Activated CD4-positive, alpha-beta T cell treated with anti-CD3 and anti-CD28 coated beads for 1 hour (primary cell): Measurements from ENCODE around the gene MYBPC3.

Experiments
- DNase-seq: peaks from one replicate; pipeline ENCODE4 v3.0.0-alpha.2; 2020

The MYBPC3 gene

DNA sequence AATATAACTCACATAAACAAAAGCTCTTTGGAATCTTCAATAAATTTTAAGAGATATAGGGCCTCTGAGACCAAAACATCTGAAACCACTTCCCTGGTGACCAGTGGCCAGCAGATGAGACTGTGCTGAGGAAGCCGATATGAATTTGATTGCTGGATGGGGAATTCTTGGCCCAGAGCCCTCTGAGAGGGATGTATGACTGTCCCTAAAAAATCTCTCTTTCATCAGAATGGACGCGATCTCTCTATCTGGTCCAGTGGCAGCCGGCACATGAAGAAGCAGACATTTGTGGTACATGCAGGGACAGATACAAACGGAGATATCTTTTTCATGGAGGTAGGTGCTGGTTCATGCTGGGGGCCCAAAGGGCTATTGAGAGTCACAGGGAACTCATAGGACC is 37.5 kb downstream of the MYBPC3 start:
- DNase-seq, result no peak

DNA sequence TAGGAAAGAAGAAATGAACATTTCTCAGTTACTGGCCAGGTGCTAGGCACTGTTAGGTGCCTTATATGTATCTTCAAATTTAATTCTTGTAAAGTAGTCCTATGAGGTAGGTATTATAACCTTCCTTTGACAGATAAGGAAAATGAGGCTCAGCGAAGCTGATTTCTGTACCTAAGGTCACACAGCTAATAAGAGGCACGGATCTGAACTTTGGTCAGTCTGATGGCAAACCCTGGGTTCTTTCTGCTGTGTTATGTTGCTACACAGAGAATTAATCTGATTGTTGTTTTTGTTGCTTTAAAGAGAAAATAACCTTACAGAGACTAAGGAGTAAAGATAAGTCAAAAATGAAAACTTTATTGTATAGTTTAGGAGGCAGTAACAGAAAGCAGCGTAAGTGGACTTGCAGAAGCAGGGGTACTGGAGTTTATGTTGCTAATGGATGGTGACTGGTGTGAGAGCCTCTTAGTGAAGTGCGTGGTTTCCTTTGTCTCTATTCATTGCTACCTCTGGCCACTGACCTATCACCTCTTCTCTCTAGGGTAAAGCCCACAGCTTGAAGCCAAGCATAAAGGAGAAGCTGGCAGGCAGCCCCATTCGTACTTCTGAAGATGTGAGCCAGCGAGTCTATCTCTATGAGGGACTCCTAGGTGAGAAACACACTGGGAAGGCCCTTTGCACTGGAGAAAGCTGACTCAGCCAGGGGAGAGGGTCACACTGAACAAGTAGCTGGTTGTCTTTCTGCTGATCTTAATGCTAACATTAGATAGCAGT is 44.3 kb downstream of the MYBPC3 start:
- no peak for DNase-seq

DNA sequence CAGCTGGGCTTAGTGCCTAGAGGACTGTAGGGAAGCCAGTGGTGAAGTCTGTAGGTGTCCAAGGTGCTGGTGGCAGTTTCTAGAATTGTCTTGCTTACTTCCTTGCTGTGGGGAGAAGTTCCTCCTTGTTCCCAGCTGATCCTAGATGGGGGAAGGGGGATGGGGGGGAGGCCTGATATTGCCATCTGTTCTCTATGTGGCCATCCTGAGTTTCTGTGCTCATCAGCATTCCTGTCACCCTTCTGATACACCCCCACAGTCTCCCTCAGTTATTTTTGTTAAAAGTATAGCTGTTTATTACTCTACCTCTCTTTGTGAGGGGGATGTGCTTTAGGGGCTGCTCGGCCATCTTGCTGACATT is 46.0 kb downstream of the MYBPC3 start:
- no peak for DNase-seq

DNA sequence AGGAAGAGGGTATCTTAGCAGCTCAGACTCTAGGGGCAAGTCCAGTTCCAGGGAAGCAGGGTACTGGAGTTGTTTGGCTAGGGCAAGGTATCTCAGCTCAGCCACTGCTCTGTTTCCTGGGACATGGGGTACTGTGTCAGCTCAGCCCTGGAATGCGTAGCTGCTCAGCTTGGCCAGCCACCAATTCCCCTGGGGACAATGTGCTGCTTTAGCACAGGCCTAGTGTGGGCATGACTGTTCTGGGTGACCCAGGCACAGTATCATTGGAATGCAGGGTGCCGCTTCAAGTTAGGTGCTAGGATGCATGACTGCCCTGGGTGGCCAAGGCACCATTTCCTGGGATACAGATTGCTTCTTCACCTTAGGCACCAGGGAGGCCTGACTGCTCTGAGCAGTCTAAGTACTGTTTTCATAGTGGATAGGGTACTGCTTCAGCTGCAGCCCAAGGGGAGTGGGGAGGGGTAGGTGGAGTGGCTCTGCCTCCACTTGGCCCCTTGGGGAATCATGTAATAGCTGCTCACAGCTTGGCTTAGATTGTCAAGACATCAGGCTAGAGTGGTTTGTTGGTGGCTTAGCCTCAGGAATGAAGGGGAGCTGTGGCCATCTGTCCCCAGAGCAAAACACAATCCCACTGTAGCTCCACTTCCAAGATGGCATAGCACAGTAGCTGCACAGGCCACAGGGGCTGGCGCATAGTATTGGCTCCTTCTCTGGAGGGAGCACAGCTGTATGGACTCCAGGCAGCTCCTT is 46.6 kb downstream of the MYBPC3 start:
- DNase-seq, result no peak

DNA sequence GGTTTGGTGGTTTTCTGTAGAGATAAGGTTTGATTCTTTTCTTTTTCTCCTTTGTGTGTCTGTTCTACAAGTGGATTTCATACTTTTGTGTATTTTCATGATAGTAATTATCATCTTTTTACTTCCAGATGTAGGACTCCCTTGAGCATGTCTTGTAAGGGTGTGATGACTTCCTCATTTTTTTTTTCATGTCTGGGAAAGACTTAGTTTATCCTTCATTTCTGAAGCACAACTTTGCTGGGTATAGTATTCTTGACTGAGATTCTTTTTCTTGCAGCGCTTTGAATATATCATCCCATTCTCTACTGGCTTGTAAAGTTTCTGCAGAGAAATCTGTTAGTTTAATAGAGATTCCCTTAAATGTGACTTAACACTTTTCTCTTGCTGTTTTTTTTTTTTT is 49.6 kb downstream of the MYBPC3 start:
- no peak for DNase-seq

DNA sequence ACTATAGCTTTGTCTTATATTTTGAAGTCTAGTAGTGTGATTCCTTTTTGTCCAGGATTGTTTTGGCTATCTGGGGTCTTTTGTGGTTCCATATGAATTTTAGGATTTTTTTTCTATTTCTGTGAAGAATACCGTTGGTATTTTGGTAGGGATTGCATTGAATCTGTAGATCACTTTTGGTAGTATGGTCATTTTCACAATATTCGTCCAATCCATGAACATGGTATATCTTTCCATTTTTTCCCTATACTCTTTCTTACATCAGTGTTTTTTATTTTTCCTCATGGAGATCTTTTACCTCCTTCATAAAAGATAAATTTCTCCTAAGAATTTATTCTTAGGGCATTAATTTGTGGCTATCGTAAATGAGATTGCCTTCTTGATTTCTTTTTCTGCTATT is 53.4 kb downstream of the MYBPC3 start:
- no peak for DNase-seq

DNA sequence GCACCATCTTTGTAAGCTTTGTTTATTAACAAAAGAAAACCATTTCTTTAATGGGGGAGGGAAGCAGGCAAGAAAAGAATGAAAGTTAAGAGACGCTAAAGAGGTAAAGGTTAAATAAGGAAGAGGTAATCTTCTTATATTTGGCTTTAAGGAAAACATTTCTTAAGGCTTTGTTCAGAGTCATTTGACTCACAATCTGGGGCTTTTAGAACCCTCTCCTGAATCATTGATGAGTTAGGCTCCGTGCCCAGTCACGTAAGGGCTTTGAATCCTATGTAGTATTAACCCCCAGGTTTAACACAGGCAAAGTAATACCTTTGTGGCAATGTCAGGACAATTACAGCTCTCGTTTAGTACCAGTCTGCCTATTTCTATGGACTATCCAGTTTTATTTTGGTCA is 56.5 kb downstream of the MYBPC3 start:
- DNase-seq, result no peak

DNA sequence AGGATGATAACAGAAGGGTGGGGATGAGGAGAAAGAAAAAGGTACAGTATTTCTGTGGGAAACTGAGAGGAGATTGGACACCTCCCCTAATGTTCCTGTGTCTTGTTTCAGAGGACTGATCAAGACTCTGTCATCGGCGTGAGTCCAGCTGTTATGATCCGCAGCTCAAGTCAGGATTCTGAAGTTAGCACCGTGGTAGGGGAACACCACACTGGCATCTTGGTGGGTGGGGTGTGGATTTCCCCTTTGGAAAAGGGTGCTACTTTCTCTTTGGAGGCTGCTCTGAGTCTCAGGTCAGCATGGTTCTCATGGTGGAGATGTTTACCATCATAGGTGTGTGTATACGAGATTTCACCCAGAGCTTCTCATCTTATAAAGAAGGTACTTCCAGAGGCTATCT is 57.1 kb downstream of the MYBPC3 start:
- no peak for DNase-seq

DNA sequence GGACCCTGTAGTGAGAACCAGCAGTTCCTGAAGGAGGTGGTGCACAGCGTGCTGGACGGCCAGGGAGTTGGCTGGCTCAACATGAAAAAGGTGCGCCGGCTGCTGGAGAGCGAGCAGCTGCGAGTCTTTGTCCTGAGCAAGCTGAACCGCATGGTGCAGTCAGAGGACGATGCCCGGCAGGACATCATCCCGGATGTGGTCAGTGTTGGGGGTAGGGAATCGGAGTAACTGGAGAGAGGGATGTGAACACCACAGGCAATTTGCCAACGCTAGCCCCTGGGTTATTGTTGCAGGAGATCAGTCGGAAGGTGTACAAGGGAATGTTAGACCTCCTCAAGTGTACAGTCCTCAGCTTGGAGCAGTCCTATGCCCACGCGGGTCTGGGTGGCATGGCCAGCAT is 62.6 kb downstream of the MYBPC3 start:
- DNase-seq, result no peak

DNA sequence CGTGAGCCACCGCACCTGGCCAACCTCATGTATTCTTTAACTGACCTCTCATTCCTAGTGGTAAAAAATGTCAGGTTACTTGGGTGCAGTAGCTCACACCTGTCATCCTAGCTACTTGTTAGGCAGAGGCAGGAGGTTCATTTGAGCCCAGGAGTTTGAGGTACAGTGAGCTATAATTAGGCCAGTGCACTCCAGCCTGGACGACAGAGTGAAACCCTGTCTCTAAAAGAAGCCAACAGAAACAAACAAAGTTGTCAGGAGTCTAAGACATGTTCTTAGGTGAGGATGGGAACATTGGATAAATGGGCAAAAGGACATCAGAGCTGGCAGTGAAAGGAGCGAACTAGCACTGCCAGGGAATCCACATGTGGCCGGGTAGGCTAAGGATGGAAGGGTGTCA is 64.4 kb downstream of the MYBPC3 start:
- no peak for DNase-seq

DNA sequence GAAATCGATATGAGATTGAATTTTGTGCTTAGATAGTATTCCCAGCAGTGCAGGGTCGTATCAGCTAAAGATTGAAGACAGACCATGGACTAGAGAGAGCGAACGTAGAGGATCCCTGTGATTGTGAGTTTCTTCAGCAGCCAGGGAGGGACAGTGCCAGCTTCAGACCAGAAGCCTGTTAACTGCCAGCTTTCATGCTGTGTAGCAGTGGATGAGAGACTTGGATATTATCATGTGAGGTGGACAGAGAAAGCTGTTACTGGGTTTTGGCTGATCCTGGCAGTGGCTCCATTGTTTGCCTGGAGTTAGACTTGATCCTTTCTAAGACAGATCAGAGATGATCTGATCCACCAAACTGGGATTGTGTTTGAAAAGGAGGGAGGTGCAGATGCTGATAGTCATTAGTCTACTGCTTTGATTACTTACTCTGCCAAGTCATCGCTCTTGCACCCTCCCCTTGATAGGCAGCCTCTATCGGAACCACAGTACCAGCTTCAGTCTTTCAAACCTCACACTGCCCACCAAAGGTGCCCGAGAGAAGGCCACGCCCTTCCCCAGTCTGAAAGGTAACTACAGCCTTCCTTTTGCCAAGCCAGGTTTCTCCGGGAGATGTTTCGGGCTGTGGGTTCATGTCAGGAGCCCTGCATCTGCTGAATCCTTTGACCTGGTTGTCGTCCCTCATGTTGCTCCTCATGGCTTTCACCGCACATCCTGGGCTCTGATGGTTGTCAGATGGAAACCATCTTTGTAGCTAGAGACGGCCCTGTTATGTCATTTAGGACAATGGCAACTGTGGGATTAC is 66.3 kb downstream of the MYBPC3 start:
- no peak for DNase-seq

DNA sequence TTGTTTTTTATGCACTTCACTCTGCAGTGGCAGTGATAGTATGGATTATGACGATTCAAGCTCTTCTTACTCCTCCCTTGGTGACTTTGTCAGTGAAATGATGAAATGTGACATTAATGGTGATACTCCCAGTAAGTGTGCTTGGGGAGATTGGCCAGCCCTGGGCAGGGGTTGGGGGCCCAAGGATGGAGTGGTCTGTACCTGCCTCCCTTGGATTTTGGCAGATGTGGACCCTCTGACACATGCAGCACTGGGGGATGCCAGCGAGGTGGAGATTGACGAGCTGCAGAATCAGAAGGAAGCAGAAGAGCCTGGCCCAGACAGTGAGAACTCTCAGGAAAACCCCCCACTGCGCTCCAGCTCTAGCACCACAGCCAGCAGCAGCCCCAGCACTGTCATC is 68.4 kb downstream of the MYBPC3 start:
- DNase-seq, result no peak

DNA sequence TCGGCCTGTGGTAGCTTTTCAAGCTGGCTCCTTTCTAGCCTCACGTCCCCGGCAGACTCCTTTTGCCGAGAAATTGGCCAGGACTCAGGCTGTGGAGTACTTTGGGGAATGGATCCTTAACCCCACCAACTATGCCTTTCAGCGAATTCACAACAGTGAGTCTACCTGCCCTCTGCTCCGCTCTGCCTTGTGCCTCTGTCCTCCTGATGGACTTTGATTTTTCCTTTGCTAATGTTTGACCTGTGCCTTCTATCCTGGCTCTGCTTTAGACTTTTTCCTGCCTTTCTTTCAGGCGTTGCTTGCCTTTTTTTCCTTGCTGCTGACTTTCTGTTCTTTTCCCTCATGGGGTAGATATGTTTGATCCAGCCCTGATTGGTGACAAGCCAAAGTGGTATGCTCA is 70.0 kb downstream of the MYBPC3 start:
- no peak for DNase-seq
